Subcutaneous abdominal adipose tissue (tissue), 5 donors: ENCODE measurements around the gene JAKMIP3.

ENCODE experiments used
- H3K27ac ChIP-seq: one replicate; pipeline ENCODE4 v1.7.0; 2013; ENCODE audit warnings: low read depth, mild to moderate bottlenecking, inconsistent platforms, low read length, moderate library complexity
- H3K27me3 ChIP-seq, 5 donors: one replicate each; pipeline ENCODE4 v1.7.0; 2013; ENCODE audit warnings: low read length in 5 of 5, inconsistent platforms in 1 of 5; ENCODE audit not compliant: control insufficient read depth in 5 of 5, insufficient read depth in 4 of 5
- H3K36me3 ChIP-seq, 5 donors: one replicate each; pipeline ENCODE4 v1.7.0; 2013; ENCODE audit warnings: low read length in 5 of 5; ENCODE audit not compliant: control insufficient read depth in 5 of 5, insufficient read depth in 5 of 5
- H3K4me1 ChIP-seq, 5 donors: one replicate each; pipeline ENCODE4 v1.7.0; 2013; ENCODE audit warnings: low read length in 5 of 5, mild to moderate bottlenecking in 3 of 5, moderate library complexity in 1 of 5; ENCODE audit not compliant: control insufficient read depth in 5 of 5, insufficient read depth in 5 of 5
- H3K4me3 ChIP-seq, 5 donors: one replicate each; pipeline ENCODE4 v1.7.0; 2013; ENCODE audit warnings: low read length in 5 of 5, low read depth in 1 of 5
- H3K9ac ChIP-seq, 5 donors: one replicate each; pipeline ENCODE4 v1.7.0; 2013; ENCODE audit warnings: low read length in 5 of 5, mild to moderate bottlenecking in 4 of 5, moderate library complexity in 3 of 5
- H3K9me3 ChIP-seq, 5 donors: one replicate each; pipeline ENCODE4 v1.7.0; 2013; ENCODE audit warnings: low read length in 5 of 5; ENCODE audit not compliant: control insufficient read depth in 5 of 5
- donor health status: healthy.
- donor health status: healthy.
- donor health status: healthy.
- donor health status: healthy.
- donor health status: healthy.

JAKMIP3 gene

GRCh38 chr10:132065491-132066105, at the start of gene JAKMIP3:
Gene JAKMIP3, plus strand, starts transcription at chr10:132065946. Its CDS starts 38,863 bp downstream, at chr10:132104809.
- no peaks in the 10 kb centered on the region for H3K36me3 ChIP-seq
- peak within 1 kb of the TSS in 4 of 5 donors; percentile 50 to 65 (median 55) for H3K9ac ChIP-seq
- H3K4me3 ChIP-seq, result peak within 1 kb of the TSS; percentile 59 to 86 (median 69)
- H3K27ac ChIP-seq, result no peak within 1 kb of the TSS
- H3K9me3 ChIP-seq, result no peaks in the 10 kb centered on the region
- H3K27me3 ChIP-seq, result no peaks in the 10 kb centered on the region
- H3K4me1 ChIP-seq, result peaks cover 0 to 22% (median 18%) of the 10 kb centered on the region in 5 donors

- H3K9me3 ChIP-seq, result no peaks in the 10 kb centered on the region
- no peaks in the 10 kb centered on the region for H3K36me3 ChIP-seq
- H3K27me3 ChIP-seq, result no peaks in the 10 kb centered on the region
- H3K9ac ChIP-seq, result no peak overlapping the region
- H3K4me3 ChIP-seq, result no peak overlapping the region
- H3K4me1 ChIP-seq, result peaks cover 0 to 13% (median 1%) of the 10 kb centered on the region in 5 donors
- H3K27ac ChIP-seq, result no peak overlapping the region
Observed at GRCh38 chr10:132016514-132016913, 49.2 kb upstream of the JAKMIP3 start.

GRCh38 chr10:132018446-132018845, 47.3 kb upstream of the JAKMIP3 start:
- Histone ChIP-seq H3K9me3 (no peaks in the 10 kb centered on the region), H3K36me3 (no peaks in the 10 kb centered on the region), H3K27ac (no peak overlapping the region), H3K27me3 (peaks cover 0 to under 1% (median 0%) of the 10 kb centered on the region in 5 donors), H3K4me3 (no peak overlapping the region), H3K4me1 (peaks cover under 1 to 14% (median 8%) of the 10 kb centered on the region in 5 donors), H3K9ac (no peak overlapping the region)

- H3K27me3 ChIP-seq, result peaks cover 0 to 5% (median 0%) of the 10 kb centered on the region in 5 donors
- peaks cover 2 to 12% (median 11%) of the 10 kb centered on the region in 5 donors for H3K4me1 ChIP-seq
- H3K27ac ChIP-seq, result no peak overlapping the region
- H3K9ac ChIP-seq, result no peak overlapping the region
- no peaks in the 10 kb centered on the region for H3K36me3 ChIP-seq
- H3K9me3 ChIP-seq, result no peaks in the 10 kb centered on the region
- H3K4me3 ChIP-seq, result no peak overlapping the region
Observed at GRCh38 chr10:132019366-132019765, 46.4 kb upstream of the JAKMIP3 start.

GRCh38 chr10:132020456-132020855, 45.3 kb upstream of the JAKMIP3 start:
- H3K36me3 ChIP-seq, result no peaks in the 10 kb centered on the region
- H3K4me3 ChIP-seq, result no peak overlapping the region
- peaks cover 0 to 5% (median 0%) of the 10 kb centered on the region in 5 donors for H3K27me3 ChIP-seq
- no peaks in the 10 kb centered on the region for H3K9me3 ChIP-seq
- peaks cover 2 to 12% (median 11%) of the 10 kb centered on the region in 5 donors for H3K4me1 ChIP-seq
- no peak overlapping the region for H3K27ac ChIP-seq
- no peak overlapping the region for H3K9ac ChIP-seq

GRCh38 chr10:132021046-132021445, 44.7 kb upstream of the JAKMIP3 start:
- H3K9me3 ChIP-seq, result no peaks in the 10 kb centered on the region
- H3K4me1 ChIP-seq, result peaks cover 2 to 12% (median 11%) of the 10 kb centered on the region in 5 donors
- H3K9ac ChIP-seq, result no peak overlapping the region
- peaks cover 0 to 8% (median 3%) of the 10 kb centered on the region in 5 donors for H3K27me3 ChIP-seq
- H3K36me3 ChIP-seq, result no peaks in the 10 kb centered on the region
- H3K27ac ChIP-seq, result no peak overlapping the region
- H3K4me3 ChIP-seq, result no peak overlapping the region

GRCh38 chr10:132021504-132022143, 44.1 kb upstream of the JAKMIP3 start:
- H3K36me3 ChIP-seq, result no peaks in the 10 kb centered on the region
- no peaks in the 10 kb centered on the region for H3K9me3 ChIP-seq
- peaks cover 2 to 12% (median 11%) of the 10 kb centered on the region in 5 donors for H3K4me1 ChIP-seq
- H3K9ac ChIP-seq, result no peak overlapping the region
- H3K27me3 ChIP-seq, result peaks cover 0 to 10% (median 5%) of the 10 kb centered on the region in 5 donors
- H3K4me3 ChIP-seq, result no peak overlapping the region
- H3K27ac ChIP-seq, result no peak overlapping the region

- Histone ChIP-seq H3K9ac (no peak overlapping the region), H3K27me3 (peaks cover 3 to 14% (median 8%) of the 10 kb centered on the region in 5 donors), H3K9me3 (no peaks in the 10 kb centered on the region), H3K27ac (no peak overlapping the region), H3K4me1 (peaks cover 2 to 12% (median 11%) of the 10 kb centered on the region in 5 donors), H3K4me3 (no peak overlapping the region), H3K36me3 (no peaks in the 10 kb centered on the region)
Observed at GRCh38 chr10:132022241-132022640, 43.5 kb upstream of the JAKMIP3 start.

- Histone ChIP-seq H3K9me3 (no peaks in the 10 kb centered on the region), H3K36me3 (no peaks in the 10 kb centered on the region), H3K27me3 (peaks cover 8 to 18% (median 12%) of the 10 kb centered on the region in 5 donors), H3K4me1 (peaks cover 2 to 12% (median 11%) of the 10 kb centered on the region in 5 donors), H3K27ac (no peak overlapping the region), H3K4me3 (peak overlapping the region; percentile 45 to 77 (median 54)), H3K9ac (no peak overlapping the region)
Observed at GRCh38 chr10:132023092-132023811, 42.5 kb upstream of the JAKMIP3 start.
